GM18867 (cell line): ENCODE results near the gene SYT15.
A peak's percentile ranks its signal among the peaks of the same experiment; 100 is the strongest.
"Not testable (repeated sequence)": the region's sequence is repeated elsewhere in the genome, so short reads cannot be mapped to it uniquely, and the experiment has no call there.

Source experiments
- ATAC-seq: cut with Tn5 transposase; IDR thresholded peaks from one replicate; pipeline ENCODE4 v1.9.1; 2021; ENCODE audit warnings: mild to moderate bottlenecking, moderate library complexity; ENCODE audit not compliant: unreplicated experiment

SYT15 gene

GRCh38 chr10:46588221-46588620, 9.3 kb downstream of the SYT15 start:
- ATAC-seq: not testable (repeated sequence)

GRCh38 chr10:46589589-46589988, 10.7 kb downstream of the SYT15 start:
- ATAC-seq: not testable (repeated sequence)

- ATAC-seq: not testable (repeated sequence)
Observed at GRCh38 chr10:46591053-46591452, 12.1 kb downstream of the SYT15 start.

DNA sequence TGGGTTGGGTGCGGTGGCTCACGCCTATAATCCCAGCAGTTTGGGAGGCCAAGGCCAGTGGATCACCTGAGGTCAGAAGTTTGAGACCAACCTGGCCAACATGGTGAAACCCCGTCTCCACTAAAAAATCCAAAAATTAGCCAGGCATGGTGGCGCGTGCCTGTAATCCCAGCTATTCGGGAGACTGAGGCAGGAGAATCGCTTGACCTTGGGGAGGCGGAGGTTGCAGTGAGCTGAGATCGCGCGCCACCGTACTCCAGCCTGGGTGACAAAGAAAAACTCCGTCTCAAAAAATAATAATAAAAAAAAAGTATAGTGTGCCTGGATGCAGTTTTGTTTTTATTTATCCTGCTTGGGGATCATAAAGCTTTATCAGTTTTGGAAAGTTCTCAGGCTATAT, 14.4 kb downstream of the SYT15 start:
- not testable (repeated sequence) for ATAC-seq

DNA sequence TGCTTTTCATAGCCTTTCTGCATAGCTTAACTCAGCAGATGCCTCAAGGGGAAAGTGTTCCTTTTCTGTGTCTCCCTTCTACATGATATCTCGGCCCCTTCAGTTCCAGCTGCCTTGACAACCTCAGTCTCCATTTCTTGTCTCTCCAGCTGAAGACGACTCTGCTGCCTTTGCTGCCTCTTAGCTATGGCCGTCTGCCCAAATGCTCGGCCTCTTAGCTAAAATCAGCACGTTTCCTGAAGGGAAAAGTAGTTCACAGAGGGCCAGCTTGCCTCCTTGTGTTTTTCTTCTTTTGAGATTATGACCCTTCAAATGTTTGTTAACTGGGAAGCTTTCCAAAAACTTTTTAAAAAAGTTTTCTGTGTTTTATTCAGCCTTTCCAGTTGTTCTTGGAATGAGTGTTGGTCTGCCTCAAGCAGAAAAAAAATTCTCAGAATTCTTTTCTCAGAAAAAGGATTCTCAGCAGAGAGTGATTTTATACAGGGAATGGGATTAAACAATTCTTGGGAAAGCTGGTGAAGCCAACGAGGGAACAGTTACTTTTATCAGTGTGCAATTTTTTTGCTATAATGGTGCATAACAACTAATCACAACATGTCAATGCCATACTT, 15.6 kb downstream of the SYT15 start:
- ATAC-seq: not testable (repeated sequence)

DNA sequence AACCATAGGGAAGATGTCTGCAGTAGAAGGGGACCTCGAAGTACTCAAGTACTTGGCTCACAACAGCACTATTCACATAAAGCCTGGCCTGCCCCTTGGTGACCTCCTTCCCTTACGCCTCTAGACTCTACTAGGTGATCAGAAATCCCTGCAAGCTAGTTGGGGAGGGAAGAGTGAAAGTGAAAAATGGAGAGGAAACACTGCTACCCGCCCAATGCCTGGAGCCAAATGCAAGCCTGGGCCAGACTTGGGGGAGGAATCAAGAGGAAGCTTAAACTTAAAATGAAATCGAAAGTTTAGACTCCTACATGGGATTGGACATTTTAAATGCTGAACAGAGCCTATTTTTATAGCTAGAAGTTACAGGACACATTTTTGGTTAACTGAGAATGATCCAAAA, 17.6 kb downstream of the SYT15 start:
- not testable (repeated sequence) for ATAC-seq

GRCh38 chr10:46597616-46598246, 18.8 kb downstream of the SYT15 start:
- ATAC-seq: not testable (repeated sequence)

DNA sequence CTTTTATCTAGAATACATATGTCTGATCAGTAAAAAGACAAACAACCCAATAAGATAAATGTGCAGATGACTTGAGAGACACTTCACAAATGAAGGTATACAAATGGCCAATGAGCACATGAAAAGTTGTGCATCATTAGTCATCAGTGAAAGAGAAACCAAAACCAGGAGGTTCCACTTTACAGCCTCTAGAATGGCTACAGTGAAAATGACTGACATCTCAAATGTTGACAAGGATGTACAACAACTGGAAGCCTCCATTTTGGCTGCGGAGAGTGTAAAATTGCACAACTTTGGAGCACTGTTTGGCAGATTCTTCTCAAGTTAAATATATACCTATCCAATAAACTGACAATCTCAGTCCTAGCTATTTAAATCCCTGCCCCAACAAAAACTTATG, 21.6 kb downstream of the SYT15 start:
- peak; percentile 63 for ATAC-seq

DNA sequence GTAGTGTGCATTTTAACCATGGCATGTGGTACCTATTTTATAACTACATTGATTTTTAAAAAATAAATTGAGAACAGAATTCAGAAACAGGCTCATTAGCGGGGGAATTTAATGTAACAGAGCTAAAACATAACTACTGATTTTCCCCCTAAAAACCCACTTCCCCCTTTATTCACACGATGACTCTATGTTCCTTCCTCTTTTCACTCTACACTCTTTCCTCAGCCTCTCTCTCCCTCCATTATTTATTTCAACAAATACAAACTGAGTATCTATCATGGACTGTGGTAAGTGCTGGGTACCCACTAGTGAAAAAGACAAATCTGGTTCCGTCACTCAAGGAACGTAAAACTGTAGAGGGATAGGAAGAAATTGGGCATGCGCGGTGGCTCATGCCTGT, 36.6 kb downstream of the SYT15 start:
- not testable (repeated sequence) for ATAC-seq

DNA sequence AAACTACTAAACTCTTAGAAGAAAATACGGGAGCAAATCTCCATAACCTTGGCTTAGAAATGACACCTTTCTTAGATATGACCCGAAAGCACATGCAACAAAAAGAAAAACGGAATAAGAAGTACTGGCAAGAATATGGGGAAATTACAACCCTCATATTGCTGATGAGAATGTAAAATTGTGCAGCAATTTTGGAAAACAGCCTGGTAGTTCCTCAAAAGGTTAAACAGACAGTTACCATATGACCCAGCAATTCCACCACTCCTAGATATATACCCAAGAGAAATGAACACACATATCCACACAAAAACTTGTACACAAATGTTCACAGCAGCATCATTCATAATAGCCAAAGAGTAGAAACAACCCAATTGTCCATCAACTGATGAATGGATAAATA, 37.3 kb downstream of the SYT15 start:
- not testable (repeated sequence) for ATAC-seq

DNA sequence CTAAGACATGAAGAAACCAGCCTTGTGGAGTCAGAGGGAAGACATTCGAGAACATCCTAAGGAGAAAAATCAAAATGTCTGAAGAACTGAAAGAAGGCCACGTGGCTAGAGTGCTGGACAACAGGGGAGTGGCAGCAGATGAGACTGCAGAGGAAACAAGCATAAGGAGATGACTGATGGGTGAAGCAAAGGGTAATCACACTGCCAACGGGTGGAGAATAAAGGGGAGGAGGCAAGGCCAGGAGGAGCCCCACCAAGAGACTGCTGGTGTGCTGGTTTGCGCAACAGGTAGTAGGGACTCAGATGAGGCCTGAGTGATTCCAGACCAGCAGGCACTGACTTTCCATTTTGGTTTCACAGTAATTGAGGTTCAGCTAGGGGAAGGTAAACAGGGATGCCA, 38.2 kb downstream of the SYT15 start:
- ATAC-seq: not testable (repeated sequence)

DNA sequence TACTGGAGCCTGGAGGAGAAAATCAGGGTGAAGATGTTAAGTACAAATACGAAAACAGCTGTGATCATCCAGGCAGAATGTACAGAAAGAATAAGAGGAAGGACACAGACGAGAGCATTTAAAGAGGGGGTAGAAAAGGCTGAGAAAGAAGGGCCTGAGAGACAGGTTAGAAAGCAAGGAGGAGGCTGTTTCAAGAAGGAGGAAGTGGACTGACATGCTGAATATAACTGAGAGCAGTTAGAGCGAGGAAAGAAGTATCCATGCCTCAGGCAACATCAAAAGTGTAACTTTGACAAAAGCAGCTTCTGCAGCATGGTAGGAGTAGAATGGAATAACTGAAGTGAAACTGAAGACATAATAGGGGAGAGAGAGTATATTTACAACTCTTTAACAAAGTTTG, 39.0 kb downstream of the SYT15 start:
- ATAC-seq: not testable (repeated sequence)

DNA sequence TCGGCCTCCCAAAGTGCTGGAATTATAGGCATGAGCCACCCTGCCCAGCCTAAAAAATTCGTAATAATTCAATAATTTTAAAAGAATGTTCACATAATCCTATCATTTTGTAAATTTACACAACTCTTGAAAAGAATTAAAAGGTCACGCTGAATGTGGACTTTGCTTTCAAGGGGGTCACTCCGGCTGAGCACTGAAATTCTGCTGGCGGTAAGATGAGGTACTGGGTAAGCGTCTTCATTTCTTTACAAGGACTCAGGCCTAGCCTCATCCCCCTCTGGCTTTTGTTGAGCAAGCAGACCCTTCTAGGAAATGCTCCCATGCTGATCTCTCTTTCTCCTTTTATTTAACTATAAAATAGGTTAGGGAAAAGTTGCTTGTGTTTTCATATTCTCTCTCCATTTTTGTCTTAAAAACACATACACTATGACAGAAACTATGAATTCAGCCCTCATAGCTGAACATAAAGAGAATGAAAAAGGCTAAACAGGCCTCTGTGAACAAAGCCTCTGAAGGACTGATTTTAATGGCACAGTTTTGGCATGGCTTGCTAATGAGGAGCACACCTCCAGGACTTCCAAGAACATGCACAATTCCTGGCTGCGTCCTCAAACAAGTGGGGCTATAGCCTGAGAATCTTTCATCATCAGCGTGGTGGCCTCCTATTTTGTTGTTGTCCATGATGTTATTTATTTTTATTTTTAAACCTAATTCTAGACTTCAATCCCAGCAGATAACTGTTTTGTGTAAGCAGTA, 45.1 kb downstream of the SYT15 start:
- ATAC-seq: not testable (repeated sequence)

GRCh38 chr10:46629805-46630204, 50.9 kb downstream of the SYT15 start:
- not testable (repeated sequence) for ATAC-seq

GRCh38 chr10:46630816-46631215, 51.9 kb downstream of the SYT15 start:
- ATAC-seq: not testable (repeated sequence)

GRCh38 chr10:46631683-46632082, 52.8 kb downstream of the SYT15 start:
- ATAC-seq: not testable (repeated sequence)

DNA sequence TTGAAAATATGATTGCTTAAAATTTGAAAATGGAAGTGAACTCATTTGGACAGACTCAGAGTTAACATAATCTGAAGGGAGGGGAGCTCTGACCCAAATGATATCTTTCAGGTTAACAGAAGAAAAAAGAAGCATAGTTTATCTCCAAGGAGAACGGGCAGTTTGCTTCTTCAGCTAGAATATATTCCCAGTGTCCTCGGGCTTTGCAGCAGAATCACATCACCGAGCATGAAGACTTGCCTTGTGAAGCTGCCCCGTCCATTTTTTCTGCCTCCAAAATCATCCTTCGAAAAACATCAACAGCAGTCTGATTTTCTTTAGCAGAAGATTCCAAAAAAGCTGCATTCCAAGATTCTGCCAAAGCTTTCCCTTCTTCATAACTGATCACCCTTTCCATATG, 55.8 kb downstream of the SYT15 start:
- ATAC-seq: not testable (repeated sequence)

- ATAC-seq: peak; percentile 81
Observed at GRCh38 chr10:46635364-46635959, 56.5 kb downstream of the SYT15 start.

- ATAC-seq: not testable (repeated sequence)
Observed at GRCh38 chr10:46640005-46640404, 61.1 kb downstream of the SYT15 start.
